Ishikawa (cell line): Measurements from ENCODE around the gene EPHA7.

ENCODE experiments used
- CEBPB ChIP-seq: IDR thresholded peaks from 2 replicates; pipeline ENCODE4 v1.6.1; 2012
- EP300 ChIP-seq: IDR thresholded peaks from 2 replicates; pipeline ENCODE4 v1.6.1; 2012; ENCODE audit warnings: borderline replicate concordance
- MAX ChIP-seq: IDR thresholded peaks from 2 replicates; pipeline ENCODE4 v1.6.1; 2012
- REST ChIP-seq: IDR thresholded peaks from 2 replicates; pipeline ENCODE4 v1.6.1; 2012; ENCODE audit warnings: low read depth, mild to moderate bottlenecking
- TAF1 ChIP-seq: IDR thresholded peaks from 2 replicates; pipeline ENCODE4 v1.6.1; 2012; ENCODE audit warnings: low read depth, mild to moderate bottlenecking
- TCF12 ChIP-seq: IDR thresholded peaks from 2 replicates; pipeline ENCODE4 v1.6.1; 2012; ENCODE audit warnings: low read depth
- USF1 ChIP-seq: IDR thresholded peaks from 2 replicates; pipeline ENCODE4 v1.6.1; 2012
- YY1 ChIP-seq: IDR thresholded peaks from 2 replicates; pipeline ENCODE4 v1.6.1; 2012; ENCODE audit warnings: low read depth

GRCh38 chr6:93272211-93272610 is 147.1 kb downstream of the EPHA7 start:
- TF ChIP-seq REST (no peak), MAX (no peak), YY1 (no peak), TCF12 (no peak), CEBPB (no peak), TAF1 (no peak), USF1 (no peak), EP300 (no peak)
